Measurements from ENCODE around the gene SET.

The SET gene

DNA sequence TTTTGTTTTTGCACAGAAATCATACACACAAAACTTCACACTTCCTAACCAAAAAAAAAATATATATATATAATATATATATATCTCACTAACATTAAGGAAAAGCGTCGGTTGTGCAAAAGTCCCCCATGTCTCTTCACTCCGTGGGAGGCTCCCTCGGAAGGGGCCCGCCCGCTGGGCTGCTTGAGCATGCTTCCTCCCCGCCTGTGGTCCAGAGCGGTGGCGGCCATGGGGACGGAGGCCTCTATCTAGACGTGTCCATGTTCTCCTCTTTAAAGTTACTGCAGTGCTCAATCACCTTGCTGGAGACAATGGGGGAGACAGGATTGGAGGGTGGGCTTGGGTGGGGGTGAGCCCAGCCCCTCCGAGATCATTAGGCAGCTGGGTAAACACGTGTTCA is 42.1 kb downstream of the SET start:
- peaks cover 8% of the 10 kb centered on the region; the same call in 1 of the 2 replicates for H3K79me2 ChIP-seq (ENCODE audit: insufficient read depth, low read length)
- H3K27me3 ChIP-seq (ENCODE audit: low read length) = no peaks in the 10 kb centered on the region
- H3K4me2 ChIP-seq (ENCODE audit: low read depth, low read length, poor library complexity, severe bottlenecking) = no peak overlapping the region
- no peaks in the 10 kb centered on the region for H3K9me2 ChIP-seq (replicated peaks; ENCODE audit: insufficient read depth, low read length)
- no peak overlapping the region for H3K4me3 ChIP-seq (ENCODE audit: insufficient read depth, low read length, poor library complexity, severe bottlenecking)
- no peaks in the 10 kb centered on the region for H3K36me3 ChIP-seq (ENCODE audit: low read length)
- H3F3A ChIP-seq (ENCODE audit: insufficient read depth) = no peaks in the 10 kb centered on the region
- no peak overlapping the region for H3K27ac ChIP-seq (ENCODE audit: low read depth, low read length)
- H2AFZ ChIP-seq (ENCODE audit: low read depth, low read length, severe bottlenecking) = no peak overlapping the region
- no peak for TF ChIP-seq EZH2phosphoT487 (conservative IDR thresholded peaks at IDR 0.05; ENCODE audit: low read length)
- TF ChIP-seq, protein P1, sequence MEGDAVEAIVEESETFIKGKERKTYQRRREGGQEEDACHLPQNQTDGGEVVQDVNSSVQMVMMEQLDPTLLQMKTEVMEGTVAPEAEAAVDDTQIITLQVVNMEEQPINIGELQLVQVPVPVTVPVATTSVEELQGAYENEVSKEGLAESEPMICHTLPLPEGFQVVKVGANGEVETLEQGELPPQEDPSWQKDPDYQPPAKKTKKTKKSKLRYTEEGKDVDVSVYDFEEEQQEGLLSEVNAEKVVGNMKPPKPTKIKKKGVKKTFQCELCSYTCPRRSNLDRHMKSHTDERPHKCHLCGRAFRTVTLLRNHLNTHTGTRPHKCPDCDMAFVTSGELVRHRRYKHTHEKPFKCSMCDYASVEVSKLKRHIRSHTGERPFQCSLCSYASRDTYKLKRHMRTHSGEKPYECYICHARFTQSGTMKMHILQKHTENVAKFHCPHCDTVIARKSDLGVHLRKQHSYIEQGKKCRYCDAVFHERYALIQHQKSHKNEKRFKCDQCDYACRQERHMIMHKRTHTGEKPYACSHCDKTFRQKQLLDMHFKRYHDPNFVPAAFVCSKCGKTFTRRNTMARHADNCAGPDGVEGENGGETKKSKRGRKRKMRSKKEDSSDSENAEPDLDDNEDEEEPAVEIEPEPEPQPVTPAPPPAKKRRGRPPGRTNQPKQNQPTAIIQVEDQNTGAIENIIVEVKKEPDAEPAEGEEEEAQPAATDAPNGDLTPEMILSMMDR (IDR thresholded peaks at IDR 0.05; ENCODE audit: insufficient read depth, low read length, poor library complexity, severe bottlenecking) = no peak
- no peaks in the 10 kb centered on the region for H4K20me1 ChIP-seq (ENCODE audit: low read depth, low read length)
- no peak overlapping the region for H3K9ac ChIP-seq (ENCODE audit: low read length)
- H3K9me3 ChIP-seq (ENCODE audit: insufficient read depth, low read length) = no peaks in the 10 kb centered on the region

DNA sequence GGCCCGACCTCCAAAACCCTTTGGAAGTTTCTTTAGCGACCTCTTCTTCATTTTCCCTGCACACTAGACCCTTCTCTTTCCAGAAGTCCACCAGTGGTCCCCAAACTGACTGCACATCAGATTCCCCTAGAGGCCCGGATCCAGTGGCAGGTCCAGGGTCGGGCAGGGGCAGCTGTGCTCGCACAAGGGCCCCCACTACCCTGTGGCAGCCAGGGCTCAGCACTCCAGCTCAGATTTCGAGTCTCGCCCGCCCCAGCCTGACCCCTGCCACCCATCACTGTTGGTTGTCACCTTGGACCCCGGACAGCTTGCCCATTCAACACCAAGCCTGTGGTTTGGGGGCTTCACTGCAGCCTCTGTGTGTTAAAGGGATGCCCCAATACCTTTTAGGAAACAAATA is 42.7 kb downstream of the SET start:
- TF ChIP-seq, protein P1 (IDR thresholded peaks at IDR 0.05; ENCODE audit: insufficient read depth, low read length, poor library complexity, severe bottlenecking) = no peak
- TF ChIP-seq EZH2phosphoT487 (conservative IDR thresholded peaks at IDR 0.05; ENCODE audit: low read length) = no peak
- Histone ChIP-seq H3K79me2 (ENCODE audit: insufficient read depth, low read length) (peaks cover 7% of the 10 kb centered on the region; the same call in 1 of the 2 replicates), H3K9me2 (replicated peaks; ENCODE audit: insufficient read depth, low read length) (no peaks in the 10 kb centered on the region), H4K20me1 (ENCODE audit: low read depth, low read length) (no peaks in the 10 kb centered on the region), H3K9ac (ENCODE audit: low read length) (no peak overlapping the region), H2AFZ (ENCODE audit: low read depth, low read length, severe bottlenecking) (no peak overlapping the region), H3K4me3 (ENCODE audit: insufficient read depth, low read length, poor library complexity, severe bottlenecking) (no peak overlapping the region), H3K36me3 (ENCODE audit: low read length) (no peaks in the 10 kb centered on the region), H3K27me3 (ENCODE audit: low read length) (no peaks in the 10 kb centered on the region), H3K4me2 (ENCODE audit: low read depth, low read length, poor library complexity, severe bottlenecking) (no peak overlapping the region), H3K27ac (ENCODE audit: low read depth, low read length) (no peak overlapping the region), H3K9me3 (ENCODE audit: insufficient read depth, low read length) (no peaks in the 10 kb centered on the region), H3F3A (ENCODE audit: insufficient read depth) (no peaks in the 10 kb centered on the region)

DNA sequence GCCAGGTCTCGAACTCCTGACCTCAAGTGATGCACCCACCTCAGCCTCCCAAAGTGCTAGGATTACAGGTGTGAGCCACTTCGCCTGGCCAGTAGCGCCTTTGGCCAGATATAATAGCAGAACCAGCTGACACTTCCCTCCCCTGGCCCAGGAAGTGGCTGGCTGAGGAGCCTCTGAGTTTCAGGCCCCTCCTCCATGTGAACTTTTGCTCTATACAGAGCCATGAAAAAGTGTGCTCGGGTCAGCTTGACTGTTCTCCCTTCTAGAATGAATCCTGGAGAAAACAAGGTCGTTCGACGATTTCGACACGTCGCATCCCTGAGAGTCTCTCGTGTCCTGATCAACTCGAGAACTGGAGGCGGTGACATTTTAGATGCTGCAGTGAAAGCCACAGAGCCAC is 43.6 kb downstream of the SET start:
- no peaks in the 10 kb centered on the region for H3F3A ChIP-seq (ENCODE audit: insufficient read depth)
- no peak for TF ChIP-seq EZH2phosphoT487 (conservative IDR thresholded peaks at IDR 0.05; ENCODE audit: low read length)
- TF ChIP-seq, protein P1 (IDR thresholded peaks at IDR 0.05; ENCODE audit: insufficient read depth, low read length, poor library complexity, severe bottlenecking) = no peak
- H3K9ac ChIP-seq (ENCODE audit: low read length) = no peak overlapping the region

More for the DNA sequence above, 43.6 kb downstream of the SET start:
- Histone ChIP-seq H3K4me2 (ENCODE audit: low read depth, low read length, poor library complexity, severe bottlenecking) (no peak overlapping the region), H3K79me2 (ENCODE audit: insufficient read depth, low read length) (no peaks in the 10 kb centered on the region), H3K36me3 (ENCODE audit: low read length) (no peaks in the 10 kb centered on the region), H3K9me3 (ENCODE audit: insufficient read depth, low read length) (no peaks in the 10 kb centered on the region), H3K4me3 (ENCODE audit: insufficient read depth, low read length, poor library complexity, severe bottlenecking) (no peak overlapping the region), H2AFZ (ENCODE audit: low read depth, low read length, severe bottlenecking) (no peak overlapping the region), H3K27me3 (ENCODE audit: low read length) (no peaks in the 10 kb centered on the region), H3K9me2 (replicated peaks; ENCODE audit: insufficient read depth, low read length) (no peaks in the 10 kb centered on the region), H4K20me1 (ENCODE audit: low read depth, low read length) (no peaks in the 10 kb centered on the region), H3K27ac (ENCODE audit: low read depth, low read length) (no peak overlapping the region)

All from SU-DHL-6 (cell line).